ENCODE data around the gene MEG3. TPM values are rescaled to one million over a fixed set of nuclear protein-coding genes. Genes with fewer than 3 reads are reported as not detected.

Gene MEG3
- total RNA-seq, 1 donor from 2014 or later: 0.22 TPM

DNA sequence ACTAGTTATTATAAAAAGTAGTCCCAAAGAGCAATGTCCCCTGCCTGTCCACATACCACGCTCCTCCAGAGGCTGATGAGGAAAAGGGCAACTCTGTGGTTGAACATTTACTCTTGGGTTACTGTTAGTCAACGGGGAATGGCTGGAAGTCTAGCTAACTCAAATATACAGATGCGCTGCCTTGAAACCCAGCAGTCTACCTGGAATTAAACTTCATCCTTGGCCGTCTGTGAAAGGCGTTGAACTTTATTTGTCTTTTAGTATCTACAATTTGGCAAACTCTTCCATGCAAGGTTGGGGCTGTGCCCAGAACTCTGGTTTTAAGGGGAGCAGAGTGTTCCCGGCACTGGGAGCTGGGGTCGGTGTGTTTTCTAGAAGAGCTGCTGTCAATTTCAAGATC, 3.9 kb upstream of the MEG3 start:
- no peak overlapping the region for H3K4me3 Mint-ChIP-seq (ENCODE audit: unreplicated experiment)
- no peaks in the 10 kb centered on the region for H3K9me3 Mint-ChIP-seq (ENCODE audit: unreplicated experiment)
- H3K27ac Mint-ChIP-seq (ENCODE audit: unreplicated experiment): no peak overlapping the region
- H3K27me3 Mint-ChIP-seq (ENCODE audit: unreplicated experiment): peaks cover 2% of the 10 kb centered on the region
- TF ChIP-seq, protein P1, sequence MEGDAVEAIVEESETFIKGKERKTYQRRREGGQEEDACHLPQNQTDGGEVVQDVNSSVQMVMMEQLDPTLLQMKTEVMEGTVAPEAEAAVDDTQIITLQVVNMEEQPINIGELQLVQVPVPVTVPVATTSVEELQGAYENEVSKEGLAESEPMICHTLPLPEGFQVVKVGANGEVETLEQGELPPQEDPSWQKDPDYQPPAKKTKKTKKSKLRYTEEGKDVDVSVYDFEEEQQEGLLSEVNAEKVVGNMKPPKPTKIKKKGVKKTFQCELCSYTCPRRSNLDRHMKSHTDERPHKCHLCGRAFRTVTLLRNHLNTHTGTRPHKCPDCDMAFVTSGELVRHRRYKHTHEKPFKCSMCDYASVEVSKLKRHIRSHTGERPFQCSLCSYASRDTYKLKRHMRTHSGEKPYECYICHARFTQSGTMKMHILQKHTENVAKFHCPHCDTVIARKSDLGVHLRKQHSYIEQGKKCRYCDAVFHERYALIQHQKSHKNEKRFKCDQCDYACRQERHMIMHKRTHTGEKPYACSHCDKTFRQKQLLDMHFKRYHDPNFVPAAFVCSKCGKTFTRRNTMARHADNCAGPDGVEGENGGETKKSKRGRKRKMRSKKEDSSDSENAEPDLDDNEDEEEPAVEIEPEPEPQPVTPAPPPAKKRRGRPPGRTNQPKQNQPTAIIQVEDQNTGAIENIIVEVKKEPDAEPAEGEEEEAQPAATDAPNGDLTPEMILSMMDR (IDR thresholded peaks at IDR 0.05; ENCODE audit: partially characterized antibody, unreplicated experiment): no peak
- DNase-seq: no peak
- H3K4me1 Mint-ChIP-seq (ENCODE audit: low read depth, unreplicated experiment): no peaks in the 10 kb centered on the region
- H3K36me3 Mint-ChIP-seq (ENCODE audit: unreplicated experiment): no peaks in the 10 kb centered on the region

DNA sequence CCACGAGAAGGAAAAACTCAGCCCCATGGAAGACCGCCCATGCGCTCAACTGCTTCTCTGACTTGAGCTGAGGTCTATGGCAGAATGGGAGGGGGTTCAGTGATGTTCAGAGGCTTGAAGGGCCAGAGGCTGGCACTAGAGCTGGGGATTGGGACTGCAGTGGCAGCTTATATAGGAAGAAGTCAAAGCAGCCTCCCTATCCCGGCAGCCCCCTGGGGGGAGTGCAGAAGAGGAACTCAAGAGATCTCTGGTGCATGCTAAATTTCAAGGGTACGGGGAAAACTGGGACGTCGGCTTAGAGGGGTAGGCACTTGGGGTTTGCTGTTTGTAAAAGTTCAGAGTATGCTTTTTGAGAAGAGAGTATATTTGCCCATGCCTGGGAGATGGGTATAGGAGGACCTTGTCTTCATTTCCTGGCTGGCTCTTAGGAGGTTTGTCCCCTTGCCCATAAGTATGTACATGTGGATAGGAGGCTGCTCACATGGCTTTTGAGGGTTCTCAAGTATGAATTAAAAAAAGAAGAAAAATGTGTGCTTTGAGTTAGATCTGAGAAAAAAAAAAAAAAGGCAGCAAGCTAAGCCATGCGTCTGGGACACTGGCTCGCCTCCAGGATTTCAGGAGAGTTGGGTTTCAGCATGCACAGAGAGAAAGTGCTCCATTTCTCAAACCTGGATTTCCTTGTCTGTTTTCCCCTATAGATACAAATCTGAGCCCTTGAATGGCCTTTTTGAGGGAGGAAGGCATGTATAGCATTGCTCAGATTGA, 3.2 kb upstream of the MEG3 start:
- no peak overlapping the region for H3K4me3 Mint-ChIP-seq (ENCODE audit: unreplicated experiment)
- H3K36me3 Mint-ChIP-seq (ENCODE audit: unreplicated experiment): peaks cover 5% of the 10 kb centered on the region
- peaks cover 2% of the 10 kb centered on the region for H3K27me3 Mint-ChIP-seq (ENCODE audit: unreplicated experiment)
- DNase-seq: no peak
- H3K4me1 Mint-ChIP-seq (ENCODE audit: low read depth, unreplicated experiment): no peaks in the 10 kb centered on the region
- no peak overlapping the region for H3K27ac Mint-ChIP-seq (ENCODE audit: unreplicated experiment)
- TF ChIP-seq, protein P1 (IDR thresholded peaks at IDR 0.05; ENCODE audit: partially characterized antibody, unreplicated experiment): no peak
- H3K9me3 Mint-ChIP-seq (ENCODE audit: unreplicated experiment): peaks cover 3% of the 10 kb centered on the region

DNA sequence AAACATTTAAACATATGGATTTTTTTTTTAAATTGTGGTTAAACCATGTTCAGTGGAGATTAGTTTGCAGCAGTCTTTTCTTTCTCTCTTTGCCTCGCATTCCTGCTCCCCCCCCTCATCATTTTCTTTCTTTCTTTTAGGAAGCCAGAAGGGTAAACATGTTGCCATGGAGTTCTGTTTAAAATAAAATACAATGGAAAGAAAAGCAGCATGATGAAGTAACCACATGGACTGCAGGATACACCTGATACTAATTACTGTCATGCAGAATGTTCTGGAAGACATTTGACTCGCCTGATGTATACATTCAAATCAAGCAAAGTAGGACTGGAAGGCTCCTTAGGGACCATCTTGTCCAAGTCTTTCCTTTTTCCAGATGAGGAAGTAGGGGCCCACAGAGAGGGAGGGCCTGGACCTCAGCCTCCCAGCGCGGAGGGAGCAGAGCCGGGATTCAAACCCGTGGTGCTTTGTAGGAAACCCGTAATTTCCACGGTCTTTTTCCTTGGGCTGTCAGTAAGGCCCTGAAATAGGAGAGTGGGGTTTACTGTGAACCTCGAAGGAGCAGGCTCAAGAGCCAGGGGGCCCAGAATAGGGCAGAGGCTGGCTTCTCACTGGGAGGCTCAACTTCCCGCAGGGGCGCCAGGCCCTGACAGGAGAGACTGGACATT, 2.4 kb upstream of the MEG3 start:
- no peaks in the 10 kb centered on the region for H3K4me1 Mint-ChIP-seq (ENCODE audit: low read depth, unreplicated experiment)
- H3K36me3 Mint-ChIP-seq (ENCODE audit: unreplicated experiment): peaks cover 5% of the 10 kb centered on the region
- TF ChIP-seq, protein P1 (IDR thresholded peaks at IDR 0.05; ENCODE audit: partially characterized antibody, unreplicated experiment): no peak
- no peak for DNase-seq
- no peak overlapping the region for H3K27ac Mint-ChIP-seq (ENCODE audit: unreplicated experiment)
- peaks cover 3% of the 10 kb centered on the region for H3K9me3 Mint-ChIP-seq (ENCODE audit: unreplicated experiment)
- peaks cover 2% of the 10 kb centered on the region for H3K27me3 Mint-ChIP-seq (ENCODE audit: unreplicated experiment)
- no peak overlapping the region for H3K4me3 Mint-ChIP-seq (ENCODE audit: unreplicated experiment)

DNA sequence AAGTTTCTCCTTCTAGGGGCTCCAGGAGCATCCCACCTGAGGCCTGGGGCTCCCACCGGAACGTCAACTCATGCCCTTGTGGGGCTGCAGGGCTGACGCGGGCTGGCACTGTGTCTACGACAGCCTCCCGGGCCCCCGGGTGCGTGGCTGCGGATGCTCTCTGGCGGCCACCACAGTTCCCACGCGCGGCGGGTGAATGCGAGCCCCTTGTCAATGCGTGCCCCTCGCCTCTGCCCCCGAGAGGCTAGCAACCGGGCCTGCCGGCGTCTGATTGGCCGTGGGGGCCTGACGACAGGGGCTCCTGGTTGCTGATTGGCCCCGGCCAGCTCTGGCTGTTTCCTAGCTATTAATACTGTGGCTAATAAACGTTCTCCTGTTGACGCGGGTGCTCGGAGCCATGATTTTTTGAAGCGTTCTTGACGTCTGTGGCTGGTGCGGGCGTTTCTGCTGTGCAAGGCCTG, 1.8 kb upstream of the MEG3 start:
- TF ChIP-seq, protein P1 (IDR thresholded peaks at IDR 0.05; ENCODE audit: partially characterized antibody, unreplicated experiment): no peak
- H3K27ac Mint-ChIP-seq (ENCODE audit: unreplicated experiment): no peak overlapping the region
- H3K4me1 Mint-ChIP-seq (ENCODE audit: low read depth, unreplicated experiment): no peaks in the 10 kb centered on the region
- H3K4me3 Mint-ChIP-seq (ENCODE audit: unreplicated experiment): no peak overlapping the region
- peaks cover 2% of the 10 kb centered on the region for H3K27me3 Mint-ChIP-seq (ENCODE audit: unreplicated experiment)
- peaks cover 6% of the 10 kb centered on the region for H3K9me3 Mint-ChIP-seq (ENCODE audit: unreplicated experiment)
- DNase-seq: no peak
- H3K36me3 Mint-ChIP-seq (ENCODE audit: unreplicated experiment): peaks cover 5% of the 10 kb centered on the region

Data from glutamatergic neuron (in vitro differentiated cells).